GM23338 (cell line): ENCODE measurements around the gene COBL.

Experiments used
- CTCF ChIP-seq, 2 experiments: fragments of 200-600 bp in 1 of 2; sonication (generic) in 1 of 2; conservative IDR thresholded peaks; 2 replicates each; pipeline versions ENCODE4 v1.5.1 to v1.6.1; 2016 to 2017; ENCODE audit warnings: antibody characterized with exemption in 2 of 2, low read depth in 2 of 2, mild to moderate bottlenecking in 2 of 2, moderate library complexity in 1 of 2
- EZH2phosphoT487 ChIP-seq: fragments of 200-600 bp; sonication (generic); IDR thresholded peaks from one replicate; pipeline ENCODE4 v1.8.1; 2018; ENCODE audit warnings: antibody characterized with exemption; ENCODE audit not compliant: unreplicated experiment
- POLR2AphosphoS5 ChIP-seq: IDR thresholded peaks from 2 replicates; pipeline ENCODE4 v1.6.1; 2016; ENCODE audit warnings: antibody characterized with exemption, low read depth
- REST ChIP-seq: IDR thresholded peaks from one replicate; pipeline ENCODE4 v1.6.1; 2018; ENCODE audit warnings: antibody characterized with exemption; ENCODE audit not compliant: unreplicated experiment

- no peak for TF ChIP-seq CTCF (conservative IDR thresholded peaks at IDR 0.05; ENCODE audit: low read depth in 2 of 2)
- TF ChIP-seq POLR2AphosphoS5 = no peak
- no peak for TF ChIP-seq REST
- TF ChIP-seq EZH2phosphoT487 = no peak
These were observed 213.8 kb downstream of the COBL start for GRCh38 chr7:51102828-51103227.
